Skeletal muscle satellite cell (primary cell): ENCODE measurements around the gene TMEM163.
"Not testable (repeated sequence)": the region's sequence is repeated elsewhere in the genome, so short reads cannot be mapped to it uniquely, and the experiment has no call there.

Experiments
- H3K27me3 ChIP-seq: 2 replicates; pipeline ENCODE4 v1.7.0; 2013; ENCODE audit warnings: low read length; ENCODE audit not compliant: control insufficient read depth, insufficient read depth
- H3K36me3 ChIP-seq: 2 replicates; pipeline ENCODE4 v1.7.0; 2013; ENCODE audit warnings: mild to moderate bottlenecking, control low read depth, low read length; ENCODE audit not compliant: insufficient read depth
- H3K4me1 ChIP-seq: 2 replicates; pipeline ENCODE4 v1.7.0; 2013; ENCODE audit warnings: low read length; ENCODE audit not compliant: control insufficient read depth, insufficient read depth
- H3K4me2 ChIP-seq: 2 replicates; pipeline ENCODE4 v1.7.0; 2013; ENCODE audit warnings: mild to moderate bottlenecking, low read length
- H3K4me3 ChIP-seq: 2 replicates; pipeline ENCODE4 v1.7.0; 2013; ENCODE audit warnings: low read length
- H3K9ac ChIP-seq: 2 replicates; pipeline ENCODE4 v1.7.0; 2013; ENCODE audit warnings: mild to moderate bottlenecking, low read depth, low read length, moderate library complexity
- H3K9me3 ChIP-seq: replicated peaks from 2 replicates; pipeline ENCODE4 v1.7.0; 2013; ENCODE audit warnings: mild to moderate bottlenecking, control low read depth, low read length

TMEM163 gene

GRCh38 chr2:134626781-134627180 lies 92.0 kb downstream of the TMEM163 start:
- H3K36me3 ChIP-seq, result no peaks in the 10 kb centered on the region
- H3K9ac ChIP-seq, result no peak overlapping the region
- H3K4me3 ChIP-seq, result no peak overlapping the region
- H3K9me3 ChIP-seq, result no peaks in the 10 kb centered on the region
- H3K4me1 ChIP-seq, result no peaks in the 10 kb centered on the region
- no peak overlapping the region for H3K4me2 ChIP-seq
- H3K27me3 ChIP-seq, result no peaks in the 10 kb centered on the region

- no peaks in the 10 kb centered on the region for H3K4me1 ChIP-seq
- no peaks in the 10 kb centered on the region for H3K9me3 ChIP-seq
- H3K4me3 ChIP-seq, result no peak overlapping the region
- no peaks in the 10 kb centered on the region for H3K36me3 ChIP-seq
- no peak overlapping the region for H3K9ac ChIP-seq
- H3K4me2 ChIP-seq, result no peak overlapping the region
- no peaks in the 10 kb centered on the region for H3K27me3 ChIP-seq
These were observed 93.5 kb downstream of the TMEM163 start for GRCh38 chr2:134625311-134625710.

GRCh38 chr2:134623796-134624195 lies 95.0 kb downstream of the TMEM163 start:
- H3K4me2 ChIP-seq, result no peak overlapping the region
- no peak overlapping the region for H3K9ac ChIP-seq
- no peaks in the 10 kb centered on the region for H3K9me3 ChIP-seq
- no peaks in the 10 kb centered on the region for H3K4me1 ChIP-seq
- H3K27me3 ChIP-seq, result no peaks in the 10 kb centered on the region
- H3K4me3 ChIP-seq, result no peak overlapping the region
- H3K36me3 ChIP-seq, result no peaks in the 10 kb centered on the region

GRCh38 chr2:134623046-134623445 lies 95.8 kb downstream of the TMEM163 start:
- no peak overlapping the region for H3K9ac ChIP-seq
- H3K9me3 ChIP-seq, result no peaks in the 10 kb centered on the region
- H3K4me3 ChIP-seq, result no peak overlapping the region
- no peak overlapping the region for H3K4me2 ChIP-seq
- no peaks in the 10 kb centered on the region for H3K4me1 ChIP-seq
- H3K27me3 ChIP-seq, result no peaks in the 10 kb centered on the region
- H3K36me3 ChIP-seq, result no peaks in the 10 kb centered on the region

GRCh38 chr2:134621939-134622705 lies 96.7 kb downstream of the TMEM163 start:
- H3K9ac ChIP-seq, result no peak overlapping the region
- no peak overlapping the region for H3K4me2 ChIP-seq
- H3K36me3 ChIP-seq, result no peaks in the 10 kb centered on the region
- H3K9me3 ChIP-seq, result no peaks in the 10 kb centered on the region
- H3K27me3 ChIP-seq, result no peaks in the 10 kb centered on the region
- no peaks in the 10 kb centered on the region for H3K4me1 ChIP-seq
- H3K4me3 ChIP-seq, result no peak overlapping the region

GRCh38 chr2:134619250-134619649 lies 99.5 kb downstream of the TMEM163 start:
- Histone ChIP-seq H3K27me3 (no peaks in the 10 kb centered on the region), H3K36me3 (no peaks in the 10 kb centered on the region), H3K4me3 (no peak overlapping the region), H3K4me1 (no peaks in the 10 kb centered on the region), H3K9ac (no peak overlapping the region), H3K4me2 (no peak overlapping the region), H3K9me3 (no peaks in the 10 kb centered on the region)

- H3K4me1 ChIP-seq, H3K9ac ChIP-seq, H3K9me3 ChIP-seq, H3K27me3 ChIP-seq, H3K4me2 ChIP-seq, H3K4me3 ChIP-seq, H3K36me3 ChIP-seq: not testable (repeated sequence)
These were observed 103.3 kb downstream of the TMEM163 start for GRCh38 chr2:134615480-134615879.

- Histone ChIP-seq H3K9me3 (no peaks in the 10 kb centered on the region), H3K4me3 (no peak overlapping the region), H3K27me3 (no peaks in the 10 kb centered on the region), H3K4me1 (no peaks in the 10 kb centered on the region), H3K4me2 (no peak overlapping the region), H3K9ac (no peak overlapping the region), H3K36me3 (no peaks in the 10 kb centered on the region)
These were observed 107.5 kb downstream of the TMEM163 start for GRCh38 chr2:134611316-134611715.

- no peaks in the 10 kb centered on the region for H3K4me1 ChIP-seq
- no peaks in the 10 kb centered on the region for H3K9me3 ChIP-seq
- no peaks in the 10 kb centered on the region for H3K27me3 ChIP-seq
- H3K9ac ChIP-seq, result no peak overlapping the region
- no peaks in the 10 kb centered on the region for H3K36me3 ChIP-seq
- no peak overlapping the region for H3K4me3 ChIP-seq
- no peak overlapping the region for H3K4me2 ChIP-seq
These were observed 107.9 kb downstream of the TMEM163 start for GRCh38 chr2:134610871-134611270.

- Histone ChIP-seq H3K36me3 (no peaks in the 10 kb centered on the region), H3K9ac (no peak overlapping the region), H3K4me1 (no peaks in the 10 kb centered on the region), H3K9me3 (no peaks in the 10 kb centered on the region), H3K4me2 (no peak overlapping the region), H3K4me3 (no peak overlapping the region), H3K27me3 (no peaks in the 10 kb centered on the region)
These were observed 108.8 kb downstream of the TMEM163 start for GRCh38 chr2:134609924-134610513.

GRCh38 chr2:134603966-134604365 lies 114.8 kb downstream of the TMEM163 start:
- Histone ChIP-seq H3K9ac (no peak overlapping the region), H3K4me2 (no peak overlapping the region), H3K9me3 (no peaks in the 10 kb centered on the region), H3K4me3 (no peak overlapping the region), H3K4me1 (no peaks in the 10 kb centered on the region), H3K27me3 (no peaks in the 10 kb centered on the region), H3K36me3 (no peaks in the 10 kb centered on the region)

- Histone ChIP-seq H3K4me1 (no peaks in the 10 kb centered on the region), H3K9me3 (no peaks in the 10 kb centered on the region), H3K27me3 (no peaks in the 10 kb centered on the region), H3K4me2 (no peak overlapping the region), H3K4me3 (no peak overlapping the region), H3K9ac (no peak overlapping the region), H3K36me3 (no peaks in the 10 kb centered on the region)
These were observed 116.1 kb downstream of the TMEM163 start for GRCh38 chr2:134602666-134603065.
